NCI-H187 treated with DMSO at 0.1 percent for 48 hours (cell line): ENCODE results near the gene STK16.
"Not testable (repeated sequence)": the region's sequence is repeated elsewhere in the genome, so short reads cannot be mapped to it uniquely, and the experiment has no call there.

Experiments used
- DNase-seq: peaks from one replicate; lab custom pipeline; 2025; lab: John Stamatoyannopoulos, UW

STK16 gene, protein sequence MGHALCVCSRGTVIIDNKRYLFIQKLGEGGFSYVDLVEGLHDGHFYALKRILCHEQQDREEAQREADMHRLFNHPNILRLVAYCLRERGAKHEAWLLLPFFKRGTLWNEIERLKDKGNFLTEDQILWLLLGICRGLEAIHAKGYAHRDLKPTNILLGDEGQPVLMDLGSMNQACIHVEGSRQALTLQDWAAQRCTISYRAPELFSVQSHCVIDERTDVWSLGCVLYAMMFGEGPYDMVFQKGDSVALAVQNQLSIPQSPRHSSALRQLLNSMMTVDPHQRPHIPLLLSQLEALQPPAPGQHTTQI

DNA sequence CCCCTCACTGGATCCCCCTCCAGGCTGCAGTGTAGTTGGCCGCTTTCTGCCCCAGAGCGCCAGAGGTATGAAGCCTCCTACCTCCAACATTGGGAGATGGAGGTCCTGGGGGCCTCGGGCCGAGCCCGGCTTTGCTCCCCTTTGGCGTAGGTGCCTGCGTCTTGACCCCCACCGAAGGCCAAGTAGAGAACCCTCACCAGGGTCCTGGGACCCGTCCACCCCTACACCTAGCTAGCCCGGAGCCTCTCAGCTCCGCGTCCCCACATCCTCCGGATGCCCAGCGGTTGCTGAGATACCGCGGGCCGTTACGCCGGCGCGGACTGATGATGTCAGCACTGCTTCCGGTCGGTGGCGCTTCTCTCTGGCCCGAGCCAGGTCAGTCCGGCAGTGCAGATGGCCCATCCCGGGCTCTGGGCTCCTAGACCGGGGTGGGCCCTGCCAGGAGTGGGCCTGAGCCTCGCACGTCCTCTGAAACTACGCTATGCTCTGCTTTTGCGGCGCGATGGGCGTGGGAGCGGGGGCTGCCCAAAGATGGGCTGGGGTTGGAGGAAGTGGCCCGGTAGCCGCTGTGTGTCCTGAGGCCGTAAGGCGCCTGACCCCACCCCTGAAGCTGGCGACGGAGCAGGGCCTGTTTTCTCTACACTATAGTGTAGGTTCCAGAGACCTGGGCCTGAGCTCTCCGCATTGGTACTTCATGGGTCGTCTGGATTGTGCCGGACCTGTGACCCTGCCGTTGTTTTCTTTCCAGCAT, at the start of gene STK16, which contains the start of gene GLB1L:
TSS of gene STK16 (plus strand) at position 332 of the 751 bp plus-strand sequence. CDS start 521 bp downstream, outside the sequence.
TSS of gene GLB1L (minus strand) at position 297 of the 751 bp plus-strand sequence. CDS start 1,871 bp downstream, outside the sequence.
- no peak for DNase-seq

DNA sequence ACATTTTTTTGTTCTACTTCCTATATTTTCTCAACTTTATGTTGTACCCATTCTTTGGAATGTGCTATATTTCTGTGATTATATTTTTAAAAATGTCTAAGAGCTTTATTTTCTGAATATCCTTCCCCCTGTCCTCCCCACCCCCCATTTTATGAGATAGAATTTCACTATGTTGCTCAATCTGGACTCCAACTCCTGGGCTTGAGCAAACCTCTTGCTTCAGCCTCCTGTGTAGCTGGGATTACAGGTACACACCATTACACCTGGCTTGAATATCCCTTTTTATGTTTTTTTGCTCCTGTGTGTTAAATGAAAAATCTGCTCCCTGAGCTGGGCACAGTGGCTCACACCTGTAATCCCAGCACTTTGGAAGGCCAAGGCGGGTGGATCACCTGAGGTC, 47.9 kb upstream of the STK16 start:
- no peak for DNase-seq

DNA sequence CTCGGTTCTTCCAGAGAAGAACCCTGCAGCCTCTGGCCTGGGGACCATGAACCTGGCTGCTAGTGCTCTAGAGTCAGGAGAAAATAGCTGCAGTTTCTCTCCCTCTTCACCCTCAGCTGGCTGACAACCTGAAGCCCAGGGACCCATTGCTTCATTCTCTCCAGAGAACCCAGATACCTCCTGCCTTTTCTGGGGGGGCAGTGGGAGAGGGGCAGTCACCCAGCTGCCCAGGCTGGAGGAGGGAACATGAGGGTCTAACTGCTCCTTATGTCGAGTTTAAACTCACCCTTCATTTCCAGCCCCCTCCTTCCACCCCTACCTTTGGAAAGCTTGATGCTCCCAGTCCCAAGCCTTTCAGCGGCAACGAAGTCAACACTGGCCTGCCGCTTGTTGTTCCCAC, 46.3 kb upstream of the STK16 start:
- no peak for DNase-seq

DNA sequence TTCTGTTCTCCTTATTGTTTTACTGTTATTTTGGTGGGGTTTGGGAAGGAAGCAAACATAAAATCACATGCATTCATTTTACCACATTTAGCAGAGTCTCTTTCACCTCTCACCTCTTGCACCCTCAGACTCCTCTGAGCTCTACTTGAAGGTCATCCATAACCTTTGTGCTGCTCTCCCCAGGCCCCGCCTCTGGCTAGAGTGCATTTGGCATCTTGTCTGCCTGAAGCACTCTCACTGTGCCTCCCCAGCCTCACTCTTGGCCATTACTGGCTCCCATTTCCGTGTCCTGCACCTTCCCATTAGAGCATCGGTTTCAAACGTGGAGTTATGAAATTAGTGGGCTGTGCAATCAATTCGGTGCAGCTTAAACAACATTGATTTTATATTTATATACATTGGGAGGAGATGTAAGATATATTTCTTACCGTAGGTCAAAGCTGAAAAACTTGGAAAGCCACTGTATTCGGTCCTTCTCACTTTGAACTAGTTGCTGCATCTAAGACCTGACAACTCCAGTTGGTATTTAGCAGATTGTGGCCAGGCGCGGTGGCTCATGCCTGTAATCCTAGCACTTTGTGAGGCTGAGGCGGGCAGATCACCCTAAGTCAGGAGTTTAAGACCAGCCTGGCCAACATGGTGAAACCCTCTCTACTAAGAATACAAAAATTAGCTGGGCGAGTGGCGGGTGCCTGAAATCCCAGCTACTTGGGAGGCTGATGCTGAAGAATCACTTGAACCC, 45.6 kb upstream of the STK16 start:
- no peak for DNase-seq

DNA sequence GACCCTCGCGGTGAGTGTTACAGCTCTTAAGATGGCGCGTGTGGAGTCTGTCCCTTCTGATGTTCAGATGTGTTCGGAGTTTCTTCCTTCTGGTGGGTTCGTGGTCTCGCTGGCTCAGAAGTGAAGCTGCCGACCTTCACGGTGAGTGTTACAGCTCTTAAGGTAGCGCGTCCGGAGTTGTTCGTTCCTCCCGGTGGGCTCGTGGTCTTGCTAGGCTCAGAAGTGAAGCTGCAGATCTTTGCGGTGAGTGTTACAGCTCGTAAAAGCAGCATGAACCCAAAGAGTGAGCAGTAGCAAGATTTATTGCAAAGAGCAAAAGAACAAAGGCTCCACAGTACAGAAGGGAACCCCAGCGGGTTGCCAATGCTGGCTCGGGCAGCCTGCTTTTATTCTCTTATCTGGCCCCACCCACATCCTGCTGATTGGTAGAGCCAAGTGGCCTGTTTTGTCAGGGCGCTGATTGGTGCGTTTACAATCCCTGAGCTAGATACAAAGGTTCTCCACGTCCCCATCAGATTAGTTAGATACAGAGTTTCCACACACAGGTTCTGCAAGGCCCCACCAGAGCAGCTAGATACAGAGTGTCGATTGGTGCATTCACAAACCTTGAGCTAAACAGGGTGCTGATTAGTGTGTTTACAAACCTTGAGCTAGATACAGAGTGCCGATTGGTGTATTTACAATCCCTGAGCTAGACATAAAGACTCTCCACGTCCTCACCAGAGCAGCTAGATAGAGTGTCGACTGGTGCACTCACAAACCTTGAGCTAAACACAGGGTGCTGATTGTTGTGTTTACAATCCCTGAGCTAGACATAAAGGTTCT, 44.6 kb upstream of the STK16 start:
- not testable (repeated sequence) for DNase-seq

DNA sequence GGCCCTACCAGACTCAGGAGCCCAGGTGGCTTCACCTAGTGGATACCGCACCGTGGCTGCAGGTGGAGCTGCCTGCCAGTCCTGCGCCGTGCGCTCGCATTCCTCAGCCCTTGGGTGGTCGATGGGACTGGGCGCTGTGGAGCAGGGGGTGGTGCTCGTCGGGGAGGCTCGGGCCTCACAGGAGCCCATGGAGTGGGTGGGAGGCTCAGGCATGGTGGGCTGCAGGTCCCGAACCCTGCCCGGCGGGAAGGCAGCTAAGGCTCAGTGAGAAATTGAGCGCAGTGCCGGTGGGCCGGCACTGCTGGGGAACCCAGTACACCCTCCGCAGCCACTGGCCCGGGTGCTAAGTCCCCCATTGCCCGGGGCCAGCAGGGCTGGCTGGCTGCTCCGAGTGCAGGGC, 43.9 kb upstream of the STK16 start:
- not testable (repeated sequence) for DNase-seq

DNA sequence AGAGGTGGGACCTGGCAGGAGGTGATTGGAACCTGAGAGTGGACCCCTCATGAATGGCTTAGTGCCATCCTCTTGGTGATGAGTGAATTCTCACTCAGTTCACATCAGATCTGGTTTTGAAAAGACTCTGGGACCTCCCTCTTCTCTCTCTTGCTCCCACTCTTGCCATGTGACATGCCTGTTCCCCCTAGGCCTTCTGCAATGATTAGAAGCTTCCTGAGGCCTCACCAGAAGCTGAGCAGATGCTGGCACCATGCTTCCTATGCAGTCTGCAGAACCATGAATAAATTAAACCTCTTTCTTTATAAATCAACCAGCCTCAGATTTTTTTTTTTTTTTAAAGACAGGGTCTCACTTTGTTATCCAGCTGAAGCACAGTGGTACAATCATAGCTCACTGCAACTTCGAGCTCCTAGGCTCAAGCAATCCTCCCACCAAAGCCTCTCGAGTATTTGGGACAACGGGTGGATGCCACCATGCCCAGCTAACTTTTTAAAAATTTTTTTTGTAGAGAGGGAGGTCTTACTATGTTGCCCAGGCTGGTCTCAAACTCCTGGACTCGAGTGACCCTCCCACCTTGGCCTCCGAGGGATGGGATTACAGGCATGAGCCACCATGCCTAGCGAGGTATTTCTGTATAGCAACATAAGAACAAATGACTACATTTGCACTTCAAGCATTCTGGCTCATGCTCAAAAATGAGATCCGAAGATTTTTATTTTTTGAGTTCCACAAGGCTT, 40.7 kb upstream of the STK16 start:
- DNase-seq: no peak

DNA sequence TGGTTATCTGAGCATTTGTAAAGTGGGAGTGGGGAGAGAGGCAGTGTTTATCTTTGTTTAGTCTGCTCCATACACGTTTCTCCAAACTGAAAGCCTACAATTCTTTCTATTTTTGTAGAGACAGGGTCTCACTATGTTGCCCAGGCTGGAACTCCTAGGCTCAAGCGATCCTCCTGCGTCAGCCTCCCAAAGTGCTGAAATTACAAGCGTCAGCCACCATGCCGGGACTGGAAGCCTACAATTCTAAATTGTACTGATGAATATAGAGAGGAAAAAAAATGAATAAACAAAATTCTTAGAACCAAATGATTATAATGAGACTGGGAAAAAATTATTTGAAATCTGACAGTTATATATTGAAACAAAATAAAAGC, 40.1 kb upstream of the STK16 start:
- DNase-seq: no peak

DNA sequence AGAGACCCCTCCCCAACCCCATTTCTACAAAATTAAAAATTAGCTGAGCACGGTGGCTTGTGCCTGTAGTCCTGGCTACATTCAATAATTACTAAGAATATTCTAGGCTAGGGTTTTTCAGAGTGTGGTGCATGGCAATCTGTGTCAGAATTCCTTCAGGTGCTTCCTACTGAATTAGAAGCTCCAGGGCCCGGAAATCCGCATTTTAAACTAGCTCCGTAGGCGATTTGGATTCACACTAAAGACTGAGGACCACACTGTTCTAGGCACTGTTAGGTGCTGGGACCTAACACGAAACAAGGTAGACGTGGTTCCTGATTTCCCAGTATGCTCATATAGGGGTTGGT, 39.3 kb upstream of the STK16 start:
- DNase-seq: no peak

DNA sequence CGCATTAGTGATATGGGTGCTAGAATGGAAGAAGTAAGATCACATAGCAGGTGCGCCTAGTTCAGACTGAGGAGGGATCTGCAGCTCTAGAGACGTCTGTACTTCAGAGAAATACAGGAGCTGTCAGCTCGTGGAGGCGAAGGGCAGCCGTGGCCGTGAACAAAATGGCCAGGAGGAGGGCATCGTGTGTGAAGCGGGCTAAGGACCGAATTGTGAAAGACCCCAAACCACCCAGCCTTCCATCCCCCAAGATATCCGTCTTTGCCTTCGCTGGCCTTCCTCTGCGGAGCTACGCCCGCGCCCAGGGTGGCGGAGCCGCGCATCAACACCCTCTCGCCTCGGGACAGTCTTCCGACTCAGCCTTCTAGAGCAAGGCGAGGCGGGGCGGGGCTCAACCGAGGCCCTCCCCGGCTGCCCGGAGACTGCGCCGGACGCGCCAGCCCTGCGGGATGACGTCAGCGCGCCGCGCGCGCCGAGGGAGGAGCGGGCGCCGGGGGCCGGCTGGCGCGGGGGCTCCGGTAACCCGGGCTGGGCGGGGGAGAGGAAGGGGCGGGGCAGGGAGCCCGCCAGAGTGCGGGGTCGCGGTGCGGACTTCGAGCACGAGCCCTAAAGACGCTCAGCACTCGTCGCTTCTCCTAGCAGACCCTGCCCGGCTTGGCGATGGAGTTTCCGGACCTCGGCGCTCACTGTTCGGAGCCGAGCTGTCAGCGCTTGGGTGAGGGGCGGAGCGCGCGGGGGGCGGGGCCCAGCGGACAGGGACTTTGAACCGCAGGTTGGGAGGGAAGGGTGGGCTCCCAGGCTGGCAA, 38.7 kb upstream of the STK16 start, which contains the start of gene ZFAND2B:
TSS of gene ZFAND2B (plus strand) at position 455 of the 806 bp plus-strand sequence. CDS start at position 661, 206 bp downstream.
- DNase-seq: peak; percentile 7

DNA sequence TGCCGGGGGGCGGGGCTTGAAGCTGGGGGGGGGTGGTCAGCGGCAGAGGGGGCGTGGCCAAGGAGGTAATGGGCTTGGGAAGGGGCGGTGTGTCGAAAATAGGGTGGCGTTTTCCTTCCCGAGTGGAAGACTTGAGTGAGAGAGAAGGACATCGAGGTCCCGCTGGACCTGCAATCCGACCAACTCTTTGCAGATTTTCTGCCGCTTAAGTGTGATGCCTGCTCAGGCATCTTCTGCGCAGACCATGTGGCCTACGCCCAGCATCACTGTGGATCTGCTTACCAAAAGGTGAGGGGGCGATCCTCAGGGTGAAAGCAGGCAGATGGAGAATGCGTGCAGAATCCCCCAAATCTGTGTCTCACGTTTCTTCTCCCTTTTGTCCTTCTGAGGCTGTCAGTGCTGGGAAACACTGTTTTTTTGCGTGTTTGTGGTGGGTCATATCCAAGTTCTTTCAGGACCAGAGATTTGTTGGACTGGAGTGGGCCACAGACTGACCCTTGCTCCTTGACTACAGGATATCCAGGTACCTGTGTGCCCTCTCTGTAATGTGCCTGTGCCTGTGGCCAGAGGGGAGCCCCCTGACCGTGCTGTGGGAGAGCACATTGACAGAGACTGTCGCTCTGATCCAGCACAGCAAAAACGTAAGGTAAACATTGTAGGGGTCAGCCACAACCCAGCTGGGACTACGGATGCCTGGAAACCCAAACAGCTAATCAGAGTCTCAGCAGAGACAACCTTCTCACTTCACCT, 38.0 kb upstream of the STK16 start:
- DNase-seq: no peak

DNA sequence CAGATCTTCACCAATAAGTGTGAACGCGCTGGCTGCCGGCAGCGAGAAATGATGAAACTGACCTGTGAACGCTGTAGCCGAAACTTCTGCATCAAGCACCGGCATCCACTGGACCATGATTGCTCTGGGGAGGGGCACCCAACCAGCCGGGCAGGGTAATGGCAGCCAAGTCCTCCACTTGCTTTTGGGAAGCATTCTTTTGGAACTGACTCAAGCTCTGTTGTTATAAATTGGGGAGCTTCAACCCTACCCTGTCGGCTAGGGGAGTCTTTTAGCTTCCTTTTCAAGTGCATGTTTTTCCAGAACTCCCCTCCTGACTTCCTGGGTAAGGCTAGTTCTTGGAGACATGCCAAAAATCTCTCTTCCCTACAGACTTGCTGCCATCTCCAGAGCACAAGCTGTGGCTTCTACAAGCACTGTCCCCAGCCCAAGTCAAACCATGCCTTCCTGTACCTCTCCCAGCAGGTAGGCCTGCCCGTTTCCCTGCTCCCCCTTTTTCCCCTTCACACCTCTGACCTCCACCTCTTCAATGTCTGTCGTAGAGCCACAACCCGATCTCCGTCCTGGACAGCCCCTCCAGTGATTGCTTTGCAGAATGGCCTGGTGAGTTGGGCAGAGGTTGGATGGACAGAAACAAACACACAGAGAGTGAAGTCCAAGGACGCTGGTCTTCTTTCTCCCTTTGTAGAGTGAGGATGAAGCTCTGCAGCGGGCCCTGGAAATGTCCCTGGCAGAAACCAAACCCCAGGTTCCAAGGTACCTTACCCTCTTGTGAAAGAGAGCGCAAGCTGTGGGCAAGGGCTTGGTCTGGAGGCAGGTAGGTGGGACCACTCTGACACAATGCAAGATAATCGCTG, 37.2 kb upstream of the STK16 start:
- DNase-seq: no peak

DNA sequence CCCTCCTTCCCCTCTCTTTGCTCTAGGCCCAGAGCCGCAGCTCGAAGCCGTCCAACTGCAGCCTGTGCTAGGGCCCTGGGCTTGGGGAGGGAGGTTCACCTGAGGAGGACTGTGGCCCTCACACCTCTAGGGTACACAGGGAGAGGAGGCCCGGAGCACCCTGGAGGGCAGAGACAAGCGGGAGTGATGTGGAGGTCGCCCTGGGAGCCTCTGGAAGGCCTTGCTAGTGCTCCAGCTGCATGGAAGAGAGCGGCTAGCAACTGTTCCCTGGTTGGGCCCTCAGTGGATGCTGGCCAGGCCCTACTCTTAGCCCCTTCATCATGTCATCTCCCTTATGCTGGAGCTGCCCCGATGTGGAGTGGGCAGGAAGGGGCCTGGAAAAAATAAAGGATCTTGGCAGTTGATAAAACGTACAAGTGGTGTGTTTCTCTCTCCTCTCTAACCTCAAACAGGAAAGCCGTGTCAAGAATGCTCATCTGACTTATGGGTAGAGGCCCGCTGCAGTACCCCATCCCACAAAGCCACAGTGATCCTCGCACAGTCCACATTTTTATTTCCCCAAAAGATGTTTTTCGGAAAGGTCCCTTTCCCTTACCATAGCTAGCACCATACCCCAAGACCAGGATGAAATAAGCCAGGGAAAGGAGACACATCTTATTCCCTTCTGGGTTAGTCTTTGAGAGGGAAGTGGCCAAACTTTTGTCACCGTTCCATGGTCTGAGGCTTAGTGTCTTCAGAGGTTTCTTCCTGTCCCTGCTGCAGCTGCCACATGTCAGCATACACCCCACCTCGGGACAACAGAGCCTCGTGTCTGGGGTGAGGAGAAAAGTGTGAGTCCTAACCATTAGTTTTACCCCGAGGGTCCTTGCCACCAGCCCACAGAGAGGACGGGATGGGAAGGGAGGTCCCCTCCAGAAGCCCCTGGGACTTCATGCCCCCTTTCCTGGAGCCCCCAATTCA, 35.8 kb upstream of the STK16 start:
- no peak for DNase-seq

DNA sequence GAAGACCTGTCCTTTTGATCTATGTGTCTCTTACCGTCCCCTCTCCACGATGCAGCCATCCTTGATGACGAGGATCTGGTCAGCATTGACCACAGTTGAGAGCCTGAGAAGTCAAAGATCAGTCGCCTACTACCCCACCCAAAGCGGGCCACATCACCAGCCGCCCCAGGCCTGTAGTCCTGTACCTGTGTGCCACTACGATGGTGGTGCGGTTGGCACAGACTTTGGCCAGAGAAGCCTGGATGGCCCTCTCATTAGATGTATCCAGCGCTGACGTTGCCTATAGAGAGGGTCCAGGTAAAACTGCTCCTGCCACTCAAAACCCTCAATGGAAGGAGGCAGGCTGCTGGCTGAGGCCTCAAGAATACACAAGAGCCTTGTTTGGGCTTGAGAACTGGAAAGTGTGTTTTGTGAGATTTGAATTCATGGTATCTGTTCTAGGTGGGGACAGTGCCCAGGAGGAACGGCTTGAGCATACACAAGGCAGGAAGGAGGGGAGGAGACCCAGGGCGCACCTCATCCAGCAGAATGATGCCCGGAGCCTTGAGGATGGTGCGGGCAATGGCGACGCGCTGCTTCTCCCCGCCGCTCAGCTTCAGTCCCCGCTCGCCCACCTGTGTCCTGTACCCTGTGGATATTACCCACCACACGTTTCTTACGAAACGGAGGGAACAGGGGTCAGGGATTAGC, 34.9 kb upstream of the STK16 start:
- DNase-seq: no peak

DNA sequence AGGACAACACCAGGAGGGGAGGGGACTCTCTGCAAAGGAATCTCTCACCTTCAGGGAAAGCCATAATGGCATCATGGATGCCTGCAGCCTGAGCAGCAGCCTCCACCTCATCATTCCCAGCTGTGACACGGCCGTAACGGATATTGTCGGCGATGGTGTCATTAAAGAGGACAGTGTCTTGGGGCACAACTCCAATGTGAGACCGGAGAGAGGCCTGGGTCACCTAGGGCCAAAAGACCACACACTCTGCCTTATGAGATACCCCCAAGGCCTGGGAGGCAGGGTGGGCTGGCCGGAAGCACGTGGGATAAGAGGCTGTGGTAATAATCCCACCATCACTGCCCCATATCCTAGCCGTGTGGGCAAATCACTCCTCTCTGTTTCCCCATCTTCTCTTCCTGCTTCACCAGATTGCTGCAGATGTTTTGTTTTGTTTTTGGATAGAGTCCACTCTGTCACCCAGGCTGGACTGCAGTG, 34.4 kb upstream of the STK16 start:
- no peak for DNase-seq

DNA sequence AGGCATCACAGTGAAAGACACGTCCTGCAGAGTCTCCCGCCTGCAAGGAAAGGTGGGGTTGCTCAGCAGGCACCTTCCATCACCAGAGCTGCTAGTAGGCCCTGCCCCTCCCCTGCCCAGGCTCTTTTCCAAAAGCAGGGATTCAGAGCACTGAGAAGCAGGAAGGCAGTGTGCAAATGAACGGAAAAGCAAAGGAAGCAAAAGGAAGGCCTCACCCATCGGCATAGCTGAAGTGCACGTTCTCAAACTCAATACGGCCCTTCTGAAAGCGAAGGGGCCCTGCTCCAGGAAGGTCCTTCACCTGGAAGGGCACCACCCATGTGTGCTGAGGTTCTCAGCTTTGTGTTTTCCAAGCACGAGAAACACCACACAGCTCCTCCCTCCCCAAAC, 32.3 kb upstream of the STK16 start:
- no peak for DNase-seq
